HG03108 (cell line): ENCODE data around the gene GAB2.
"Not testable (repeated sequence)": the region's sequence is repeated elsewhere in the genome, so short reads cannot be mapped to it uniquely, and the experiment has no call there.

Experiments used
- ATAC-seq: cut with Tn5 transposase; IDR thresholded peaks from one replicate; pipeline ENCODE4 v1.9.1; 2021; ENCODE audit warnings: moderate library complexity; ENCODE audit not compliant: unreplicated experiment

GAB2 gene

DNA sequence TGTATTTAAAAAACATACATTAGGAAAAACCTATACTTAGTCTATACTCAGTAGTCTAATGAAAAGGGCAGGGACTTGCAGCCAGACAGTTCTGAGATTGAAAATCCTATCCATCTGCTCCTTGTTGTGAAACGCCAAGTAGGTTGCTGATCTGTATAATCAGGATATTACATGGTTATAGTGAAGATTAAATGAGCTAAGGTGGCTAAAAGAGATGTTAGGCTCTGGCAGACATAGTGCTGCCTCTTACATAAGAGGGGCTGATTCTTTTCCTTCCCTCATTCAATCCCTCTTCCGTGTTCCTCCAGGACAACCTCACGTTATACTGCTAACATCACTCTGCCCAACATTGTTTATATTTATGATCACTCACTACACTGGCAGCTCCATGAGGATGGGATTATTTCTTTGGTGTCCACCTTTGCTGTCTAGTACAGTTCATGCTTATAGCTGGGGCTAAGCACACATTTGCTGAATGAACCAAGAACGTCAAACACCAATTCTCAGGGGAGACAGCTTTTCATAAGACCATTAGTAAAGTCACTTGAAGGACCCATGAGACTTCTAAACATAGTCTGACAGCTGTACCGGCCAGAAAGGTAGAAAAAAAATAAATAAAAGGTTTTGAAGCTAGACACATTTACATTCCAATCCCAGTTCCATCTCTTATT lies 46.3 kb downstream of the GAB2 start:
- no peak for ATAC-seq

DNA sequence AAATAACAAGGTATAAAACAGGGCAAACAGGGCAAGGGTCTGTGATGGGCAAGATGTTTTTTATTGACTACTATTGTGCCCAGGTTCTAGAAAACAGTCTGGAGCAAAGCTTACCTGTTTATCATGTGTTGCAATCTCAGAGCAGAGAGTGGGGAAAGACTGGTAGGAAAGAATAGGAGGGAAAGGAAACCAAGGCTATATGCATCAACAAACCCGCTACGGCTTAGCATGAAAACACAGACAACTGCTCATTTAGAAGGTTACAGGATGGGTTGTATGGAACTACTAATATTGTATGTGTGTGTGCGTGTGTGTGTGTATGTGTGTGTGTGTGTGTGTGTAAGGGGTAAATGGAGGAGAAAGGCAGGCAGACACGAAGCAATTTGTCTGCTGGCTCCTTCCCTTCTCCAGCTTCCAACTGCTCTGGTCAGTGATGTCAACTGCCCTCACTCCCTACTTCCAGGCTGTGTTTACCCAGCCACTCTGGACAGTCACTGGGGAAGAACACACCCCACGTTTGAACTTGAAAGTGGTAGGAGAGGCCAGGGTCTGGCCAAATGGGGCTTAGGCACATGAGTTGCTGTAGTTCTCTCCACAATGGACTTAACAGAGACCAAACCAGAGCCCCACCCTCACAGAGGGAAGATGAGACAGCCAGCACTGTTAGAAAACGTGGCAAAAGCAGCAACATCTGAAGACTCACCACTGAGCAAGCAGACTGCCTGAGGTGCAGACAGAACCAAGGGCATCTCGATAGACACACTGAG lies 47.0 kb downstream of the GAB2 start:
- ATAC-seq = no peak

DNA sequence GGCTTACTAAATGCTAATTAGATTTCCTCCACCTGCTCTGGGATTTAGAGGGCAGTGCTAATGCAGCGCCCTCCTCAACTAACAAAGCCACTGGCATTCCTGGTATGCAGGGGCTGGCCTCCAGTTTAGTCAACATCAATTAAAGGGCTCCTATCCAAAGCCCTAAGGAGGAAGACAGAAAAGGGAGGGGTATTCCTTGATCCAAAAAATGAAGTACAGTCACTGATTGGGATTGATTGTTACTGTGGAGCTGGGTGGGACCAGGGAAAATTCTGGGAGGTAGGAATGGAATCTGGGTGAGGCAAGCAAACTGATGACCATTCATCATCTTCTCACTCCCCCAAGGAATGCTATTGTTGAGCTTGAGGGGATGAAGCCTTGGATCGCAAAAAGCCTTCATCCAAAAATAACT lies 52.2 kb downstream of the GAB2 start:
- no peak for ATAC-seq

DNA sequence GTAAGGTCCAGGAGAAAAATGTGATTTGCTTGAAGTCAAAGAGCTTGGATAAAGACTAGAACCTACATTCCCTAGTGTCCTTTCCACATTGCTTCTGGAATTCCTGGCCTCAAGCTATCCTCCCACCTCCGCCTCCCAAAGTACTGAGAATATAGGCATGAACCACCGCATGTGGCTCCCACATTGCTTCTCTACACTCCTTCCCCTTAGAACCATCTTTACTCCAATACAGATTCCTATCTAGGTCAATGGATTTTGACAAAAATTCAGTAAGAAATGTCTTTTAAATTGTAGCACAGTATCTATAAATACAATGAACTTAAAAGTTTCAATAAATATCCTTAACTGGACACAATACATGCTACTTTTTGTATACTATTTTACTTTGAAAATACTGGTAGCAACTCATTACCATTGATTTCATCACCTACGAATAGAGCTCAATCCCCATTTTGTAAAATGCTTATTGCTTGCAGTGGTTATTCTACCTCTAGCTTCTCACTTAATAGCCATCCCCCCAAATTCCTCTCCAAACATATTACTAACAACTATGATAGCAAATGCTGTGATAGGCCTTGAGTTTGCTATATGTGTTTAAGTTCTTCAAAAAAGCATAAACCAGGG lies 53.4 kb downstream of the GAB2 start:
- ATAC-seq = no peak

DNA sequence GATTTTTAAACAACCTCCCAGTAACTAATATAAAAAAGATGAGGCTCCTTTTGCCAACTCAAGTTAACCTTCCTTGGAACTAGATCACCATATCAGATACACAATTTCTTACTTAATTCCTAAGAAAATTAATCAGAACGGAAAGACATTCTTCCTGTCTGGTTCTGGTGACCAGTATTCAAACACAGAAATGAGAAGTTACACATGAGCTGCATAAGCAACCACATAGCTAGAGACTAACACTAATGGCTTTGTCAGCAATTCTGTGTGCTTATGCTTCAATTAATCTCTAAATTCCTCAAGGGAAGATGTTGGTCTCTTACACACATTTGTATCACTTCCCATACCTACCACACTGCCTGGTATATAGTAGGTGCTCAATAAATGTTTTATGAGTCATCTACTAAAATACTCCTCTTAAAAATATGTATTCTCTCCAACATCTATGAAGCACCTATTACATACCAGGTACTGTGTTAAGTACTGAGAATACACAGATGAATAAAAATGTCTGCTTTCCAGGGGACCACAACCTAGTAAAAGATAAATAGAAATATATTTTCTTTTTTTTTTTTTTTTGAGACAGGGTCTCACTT lies 54.5 kb downstream of the GAB2 start:
- ATAC-seq = no peak

DNA sequence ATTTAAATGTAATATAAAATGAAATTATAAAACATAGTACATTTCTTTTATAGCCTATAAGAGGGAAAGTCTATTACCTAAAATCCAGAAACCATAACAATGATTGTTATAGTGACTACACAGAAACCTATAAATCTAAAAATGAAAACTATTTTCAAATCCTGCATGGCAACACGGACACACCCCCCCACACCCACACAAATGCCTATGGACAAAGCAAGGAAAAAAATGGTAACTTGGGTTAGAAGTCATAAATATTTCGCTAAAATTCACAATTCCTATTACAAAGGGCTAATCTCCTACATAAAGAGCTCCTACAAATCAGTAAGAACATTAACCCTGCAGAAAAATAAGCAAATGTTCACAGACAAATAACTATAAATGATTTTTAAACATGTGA lies 56.4 kb downstream of the GAB2 start:
- no peak for ATAC-seq

DNA sequence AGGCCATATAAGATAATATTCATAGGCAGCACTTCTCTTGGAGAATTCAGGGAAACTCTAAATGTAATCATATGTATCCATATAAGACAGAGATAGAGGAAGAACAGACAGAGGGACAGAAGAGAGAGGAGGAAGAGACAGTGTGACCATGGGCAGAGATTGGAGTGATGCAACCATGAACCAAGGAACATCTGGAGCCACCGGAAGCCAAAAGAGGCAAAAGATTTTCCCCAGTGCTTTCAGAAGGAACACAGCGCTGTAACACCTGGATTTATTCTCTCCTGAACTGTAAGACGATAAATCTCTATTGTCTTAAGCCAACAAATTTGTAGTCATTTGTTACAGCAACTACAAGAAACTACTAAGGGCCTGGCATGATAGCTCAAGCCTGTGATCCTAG lies 57.7 kb downstream of the GAB2 start:
- ATAC-seq = no peak

DNA sequence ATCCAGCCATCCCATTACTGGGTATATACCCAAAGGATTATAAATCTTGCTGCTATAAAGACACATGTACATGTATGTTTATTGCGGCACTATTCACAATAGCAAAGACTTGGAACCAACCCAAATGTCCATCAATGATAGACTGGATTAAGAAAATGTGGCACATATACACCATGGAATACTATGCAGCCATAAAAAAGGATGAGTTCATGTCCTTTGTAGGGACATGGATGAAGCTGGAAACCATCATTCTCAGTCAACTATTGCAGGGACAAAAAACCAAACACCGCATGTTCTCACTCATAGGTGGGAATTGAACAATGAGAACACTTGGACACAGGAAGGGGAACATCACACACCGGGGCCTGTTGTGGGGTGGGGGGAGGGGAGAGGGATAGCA lies 59.7 kb downstream of the GAB2 start:
- not testable (repeated sequence) for ATAC-seq

DNA sequence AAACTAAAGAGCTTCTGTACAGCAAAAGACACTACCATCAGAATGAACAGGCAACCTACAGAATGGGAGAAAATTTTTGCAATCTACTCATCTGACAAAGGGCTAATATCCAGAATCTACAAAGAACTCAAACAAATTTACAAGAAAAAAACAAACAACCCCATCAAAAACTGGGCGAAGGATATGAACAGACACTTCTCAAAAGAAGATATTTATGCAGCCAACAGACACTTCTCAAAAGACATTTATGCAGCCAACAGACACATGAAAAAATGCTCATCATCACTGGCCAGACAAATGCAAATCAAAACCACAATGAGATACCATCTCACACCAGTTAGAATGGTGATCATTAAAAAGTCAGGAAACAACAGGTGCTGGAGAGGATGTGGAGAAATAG lies 60.2 kb downstream of the GAB2 start:
- ATAC-seq = not testable (repeated sequence)

DNA sequence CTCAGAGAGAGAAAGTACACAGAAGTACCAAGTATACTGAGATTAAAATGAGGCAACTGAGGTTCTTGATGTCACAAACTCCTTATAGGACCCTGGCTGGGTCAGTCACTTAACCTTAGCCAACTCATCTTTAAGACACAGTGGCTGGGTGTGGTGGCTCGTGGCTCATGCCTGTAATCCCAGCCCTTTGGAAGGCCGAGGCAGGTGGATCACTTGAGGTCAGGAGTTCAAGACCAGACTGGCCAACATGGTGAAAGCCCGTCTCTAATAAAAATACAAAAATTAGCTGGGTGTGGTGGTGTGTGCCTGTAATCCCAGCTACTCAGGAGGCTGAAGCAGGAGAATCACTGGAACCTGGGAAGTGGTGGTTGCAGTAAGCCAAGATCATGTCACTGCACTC lies 61.9 kb downstream of the GAB2 start:
- not testable (repeated sequence) for ATAC-seq

DNA sequence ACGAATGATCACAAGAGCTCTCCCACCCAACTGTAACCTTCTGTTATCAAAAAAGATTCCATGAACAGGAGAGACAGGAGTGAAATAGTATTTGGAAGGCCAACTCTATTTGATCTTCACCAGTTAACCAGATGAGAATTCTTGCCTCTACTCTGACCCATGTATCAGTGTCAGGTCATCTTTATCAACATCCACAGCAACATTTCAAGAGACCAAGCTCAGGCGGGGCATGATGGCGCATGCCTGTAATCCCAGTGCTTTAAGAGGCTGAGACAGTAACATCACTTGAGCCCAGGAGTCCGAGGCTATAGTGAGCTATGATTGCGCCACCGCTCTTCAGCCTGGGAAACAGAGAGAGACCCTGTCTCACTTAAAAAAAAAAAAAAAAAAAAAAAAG lies 62.3 kb downstream of the GAB2 start:
- ATAC-seq = no peak

DNA sequence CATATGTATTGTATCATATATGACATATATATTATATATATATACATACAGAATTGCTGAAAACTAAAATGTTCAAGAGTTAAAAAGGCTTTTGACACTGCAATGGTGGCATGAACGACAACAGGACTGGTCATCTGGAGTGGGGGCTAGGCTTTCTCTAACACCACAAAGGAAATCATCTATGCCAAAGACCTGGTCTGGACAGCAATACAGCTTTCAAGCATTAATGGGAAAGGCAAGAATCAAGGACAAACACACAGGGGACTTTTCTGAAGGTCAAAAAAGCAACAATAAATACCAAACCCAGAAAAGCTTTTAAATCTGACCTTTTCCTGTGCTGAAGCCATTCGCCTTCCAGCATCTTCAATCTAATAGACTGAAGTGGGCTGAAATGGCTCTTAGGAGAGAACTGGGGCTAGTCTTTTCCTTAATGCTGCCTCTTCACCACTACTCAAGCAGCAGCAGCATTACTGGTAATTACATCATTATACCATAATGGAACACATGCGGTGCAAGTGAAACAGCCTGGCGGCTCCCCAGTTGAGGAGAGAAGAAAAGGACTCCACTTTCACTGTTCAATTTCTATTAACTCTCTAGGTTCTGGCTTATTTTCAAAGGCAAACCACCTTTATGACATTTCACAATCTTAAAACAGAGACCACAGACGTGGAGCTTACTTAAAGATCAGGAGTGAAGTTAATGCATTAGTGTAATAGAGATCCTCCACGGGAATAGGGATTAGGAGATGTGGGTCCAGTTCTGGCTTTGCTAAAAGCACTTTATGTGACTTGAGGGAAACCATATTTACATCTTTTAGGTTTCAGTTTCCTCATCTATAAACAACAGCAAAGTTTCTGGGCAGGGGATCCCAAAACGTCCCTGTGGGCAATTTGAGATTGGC lies 63.0 kb downstream of the GAB2 start:
- no peak for ATAC-seq

DNA sequence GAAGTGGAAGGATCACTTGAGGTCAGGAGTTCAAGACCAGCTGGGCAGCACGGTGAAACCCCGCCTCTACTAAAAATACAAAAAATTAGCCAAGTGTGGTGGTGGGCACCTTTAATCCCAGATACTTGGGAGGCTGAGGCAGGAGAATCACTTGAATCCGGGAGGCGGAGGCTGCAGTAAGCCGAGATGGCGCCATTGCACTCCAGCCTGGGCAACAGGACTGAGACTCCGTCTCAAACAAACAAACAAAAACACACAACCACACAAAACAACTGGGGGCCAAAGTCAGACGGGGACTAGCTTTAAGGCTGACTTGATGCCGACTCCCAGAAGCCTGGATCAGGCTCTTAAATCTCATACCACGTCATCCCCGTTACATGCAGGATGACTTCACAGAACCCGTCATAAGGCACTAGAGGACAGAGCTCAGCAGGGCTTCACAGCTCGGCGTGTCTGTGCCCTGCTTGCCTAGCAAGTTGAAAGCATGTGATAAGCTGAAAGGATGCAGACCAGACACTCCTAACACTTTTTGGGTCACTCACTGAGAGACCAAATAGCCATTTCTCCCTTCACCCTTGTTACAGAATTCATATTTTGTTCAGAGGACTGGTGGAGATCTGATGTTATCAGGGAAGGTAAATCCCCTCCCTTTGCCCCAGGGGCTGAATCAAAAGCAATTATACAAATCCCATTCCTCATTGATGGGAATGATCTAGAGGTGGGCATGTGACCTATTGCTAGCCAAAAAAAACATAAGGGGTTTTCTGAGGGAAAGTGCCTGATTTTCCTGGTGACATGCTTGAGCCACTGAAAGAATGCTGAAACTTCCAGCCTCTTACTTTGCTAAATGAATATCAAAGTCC lies 65.4 kb downstream of the GAB2 start:
- ATAC-seq = no peak

DNA sequence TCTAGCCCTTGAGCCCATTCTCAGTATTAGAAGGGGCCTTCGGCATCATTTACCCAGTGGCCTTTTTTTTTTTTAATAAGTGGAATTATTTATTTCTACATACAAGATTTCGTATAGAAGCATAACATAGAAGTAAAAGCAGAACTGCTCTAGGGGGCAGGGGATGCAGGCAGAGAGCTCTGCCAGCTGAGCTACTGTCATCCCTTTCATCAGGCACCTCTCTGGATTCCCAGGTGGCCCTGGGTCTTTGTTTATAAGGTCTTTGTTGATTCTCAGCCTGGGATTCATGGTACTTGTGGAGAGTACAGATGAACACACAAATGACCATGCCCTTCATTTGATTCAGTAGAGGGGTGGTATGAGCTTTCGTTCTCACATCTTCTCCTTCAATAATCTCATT lies 66.4 kb downstream of the GAB2 start:
- ATAC-seq = no peak

DNA sequence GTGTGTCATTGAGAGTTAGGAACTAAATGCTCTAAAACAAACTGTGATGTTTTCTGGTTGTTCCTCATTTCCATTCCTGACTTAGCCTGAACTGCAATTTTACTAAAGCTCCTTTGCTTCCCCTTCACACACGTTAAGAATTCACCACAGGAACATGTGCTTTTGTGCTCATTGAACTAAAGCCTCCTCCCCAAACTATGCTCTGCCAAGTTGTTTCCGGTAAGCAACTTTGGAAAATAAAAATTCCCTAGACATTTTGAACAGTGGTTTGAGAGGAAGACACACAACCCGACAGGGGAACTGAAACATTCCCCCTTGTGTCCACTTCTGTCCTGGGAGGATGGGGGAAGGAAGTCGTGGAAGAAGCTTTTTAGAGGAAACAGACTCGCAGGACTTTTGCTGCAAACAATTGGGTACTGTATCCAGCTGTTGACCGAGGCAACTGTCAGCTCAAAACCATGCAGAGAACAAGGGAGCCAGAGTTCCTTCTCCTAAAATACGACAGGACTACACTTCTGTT lies 66.9 kb downstream of the GAB2 start:
- ATAC-seq = no peak

DNA sequence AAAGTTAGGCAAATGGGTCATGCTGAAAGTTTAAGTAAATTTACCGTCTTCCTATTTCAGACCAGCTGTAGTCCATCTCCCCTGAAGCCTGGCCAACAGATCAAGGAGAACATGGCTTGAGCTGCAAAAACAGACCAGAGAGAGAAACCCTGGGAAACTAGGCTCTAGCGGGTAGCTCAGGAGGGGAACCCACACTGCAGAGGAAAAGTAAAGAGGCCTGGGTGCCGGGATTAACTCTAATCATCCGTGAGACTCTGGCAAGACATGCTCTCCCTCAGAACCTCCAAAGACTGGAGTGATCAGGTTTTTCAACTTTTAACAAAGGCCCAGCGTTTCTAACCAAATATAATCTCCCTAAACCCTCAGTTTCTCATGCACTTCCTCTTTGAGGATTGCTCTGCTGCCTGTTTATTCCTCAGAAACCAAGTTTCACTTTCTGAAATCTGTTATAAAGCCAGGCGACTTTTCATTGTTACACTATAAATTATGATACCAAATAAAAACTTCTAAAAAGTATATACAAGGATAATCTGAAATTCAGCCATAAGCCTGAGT lies 67.5 kb downstream of the GAB2 start:
- no peak for ATAC-seq

DNA sequence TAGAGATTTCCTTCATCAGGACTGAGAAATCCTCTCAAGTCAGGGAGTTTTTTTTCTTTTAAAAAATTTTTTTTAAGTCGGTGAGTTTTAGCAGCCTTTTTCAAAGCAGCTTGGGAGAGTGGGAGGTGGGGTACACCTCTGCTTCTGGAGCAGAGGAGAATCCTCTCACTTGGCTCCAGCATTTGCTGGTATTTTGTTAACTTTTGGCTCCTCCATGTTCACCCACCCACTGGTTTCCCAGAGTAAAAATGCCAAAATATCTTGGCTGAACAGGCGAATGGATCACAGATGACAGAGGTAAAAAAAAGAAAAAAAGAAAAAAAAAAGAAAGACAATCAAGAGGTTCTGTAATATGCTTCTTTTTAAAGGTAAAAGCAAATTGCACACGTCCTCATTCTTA lies 68.0 kb downstream of the GAB2 start:
- no peak for ATAC-seq

DNA sequence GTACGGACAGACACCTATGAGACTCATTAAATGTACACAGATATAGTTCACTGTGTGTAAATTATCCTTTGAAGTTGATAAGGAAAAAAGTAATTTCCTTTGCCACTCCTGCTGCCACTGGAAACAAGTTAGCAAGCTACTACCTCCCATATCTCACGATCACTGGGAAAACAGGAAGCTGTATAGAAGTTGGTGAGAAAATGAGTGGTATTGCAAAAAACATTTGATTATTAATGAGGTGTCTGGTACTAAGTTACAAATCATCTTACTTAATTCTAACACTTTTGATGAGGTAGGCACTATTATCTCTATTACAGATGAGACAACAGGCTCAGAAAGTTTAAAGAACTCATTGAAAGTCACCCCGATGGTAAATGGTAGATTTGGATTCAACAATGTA lies 68.5 kb downstream of the GAB2 start:
- no peak for ATAC-seq

DNA sequence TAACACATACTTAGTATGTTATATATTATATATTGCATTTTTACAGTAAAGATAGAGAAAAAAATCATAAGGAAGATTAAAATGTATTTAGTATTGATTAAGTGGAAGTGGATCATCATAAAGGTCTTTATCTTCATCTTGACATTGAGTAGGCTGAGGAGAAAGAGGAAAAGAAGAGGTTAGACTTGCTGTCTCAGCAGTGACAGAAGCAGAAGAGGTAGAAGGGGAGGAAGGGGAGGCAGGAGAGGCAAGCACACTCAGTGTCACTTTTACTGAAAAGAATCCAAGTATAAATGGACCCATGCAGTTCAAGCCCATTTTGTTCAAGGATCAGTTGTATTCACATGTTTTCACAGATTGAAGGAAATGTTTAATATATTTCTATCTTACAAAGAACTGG lies 69.7 kb downstream of the GAB2 start:
- no peak for ATAC-seq
